Fibroblast of mammary gland (primary cell): ENCODE results near the gene CSMD2.

Experiments used
- DNase-seq: peaks from one replicate; pipeline ENCODE4 v3.0.0-alpha.2; 2010; ENCODE audit warnings: low read depth
- H3K4me3 ChIP-seq: 2 replicates; pipeline ENCODE4 v1.5.1; 2011; ENCODE audit warnings: low read depth, mild to moderate bottlenecking, low read length, moderate library complexity; ENCODE audit not compliant: control insufficient read depth
- TF ChIP-seq, protein P1 (sequence below): conservative IDR thresholded peaks from 2 replicates; pipeline ENCODE4 v1.5.1; 2011; ENCODE audit warnings: low read depth, low read length, inconsistent platforms; ENCODE audit not compliant: control insufficient read depth, insufficient read depth

The CSMD2 gene

DNA sequence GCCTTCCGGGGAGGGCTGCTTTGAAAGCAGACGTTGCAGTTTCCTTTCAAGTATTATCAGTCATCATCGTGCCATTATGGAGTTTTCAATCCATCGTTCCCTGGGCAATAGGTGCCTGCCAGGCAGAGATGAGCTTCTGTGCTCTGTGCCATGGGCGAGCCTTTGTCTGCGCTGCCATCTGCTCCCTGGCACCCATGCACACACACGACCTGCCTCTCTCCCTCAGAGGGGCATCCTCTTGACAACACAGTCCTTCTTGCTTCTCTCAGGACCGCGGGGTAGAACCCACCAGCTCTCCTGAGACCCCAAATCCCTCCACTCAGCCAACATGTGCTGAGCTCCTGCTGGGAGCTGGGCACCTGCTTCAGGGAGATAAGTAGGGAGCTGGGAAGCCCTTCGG lies 151.9 kb downstream of the CSMD2 start:
- TF ChIP-seq, protein P1, sequence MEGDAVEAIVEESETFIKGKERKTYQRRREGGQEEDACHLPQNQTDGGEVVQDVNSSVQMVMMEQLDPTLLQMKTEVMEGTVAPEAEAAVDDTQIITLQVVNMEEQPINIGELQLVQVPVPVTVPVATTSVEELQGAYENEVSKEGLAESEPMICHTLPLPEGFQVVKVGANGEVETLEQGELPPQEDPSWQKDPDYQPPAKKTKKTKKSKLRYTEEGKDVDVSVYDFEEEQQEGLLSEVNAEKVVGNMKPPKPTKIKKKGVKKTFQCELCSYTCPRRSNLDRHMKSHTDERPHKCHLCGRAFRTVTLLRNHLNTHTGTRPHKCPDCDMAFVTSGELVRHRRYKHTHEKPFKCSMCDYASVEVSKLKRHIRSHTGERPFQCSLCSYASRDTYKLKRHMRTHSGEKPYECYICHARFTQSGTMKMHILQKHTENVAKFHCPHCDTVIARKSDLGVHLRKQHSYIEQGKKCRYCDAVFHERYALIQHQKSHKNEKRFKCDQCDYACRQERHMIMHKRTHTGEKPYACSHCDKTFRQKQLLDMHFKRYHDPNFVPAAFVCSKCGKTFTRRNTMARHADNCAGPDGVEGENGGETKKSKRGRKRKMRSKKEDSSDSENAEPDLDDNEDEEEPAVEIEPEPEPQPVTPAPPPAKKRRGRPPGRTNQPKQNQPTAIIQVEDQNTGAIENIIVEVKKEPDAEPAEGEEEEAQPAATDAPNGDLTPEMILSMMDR: no peak
- no peak overlapping the region for H3K4me3 ChIP-seq
- DNase-seq: no peak

DNA sequence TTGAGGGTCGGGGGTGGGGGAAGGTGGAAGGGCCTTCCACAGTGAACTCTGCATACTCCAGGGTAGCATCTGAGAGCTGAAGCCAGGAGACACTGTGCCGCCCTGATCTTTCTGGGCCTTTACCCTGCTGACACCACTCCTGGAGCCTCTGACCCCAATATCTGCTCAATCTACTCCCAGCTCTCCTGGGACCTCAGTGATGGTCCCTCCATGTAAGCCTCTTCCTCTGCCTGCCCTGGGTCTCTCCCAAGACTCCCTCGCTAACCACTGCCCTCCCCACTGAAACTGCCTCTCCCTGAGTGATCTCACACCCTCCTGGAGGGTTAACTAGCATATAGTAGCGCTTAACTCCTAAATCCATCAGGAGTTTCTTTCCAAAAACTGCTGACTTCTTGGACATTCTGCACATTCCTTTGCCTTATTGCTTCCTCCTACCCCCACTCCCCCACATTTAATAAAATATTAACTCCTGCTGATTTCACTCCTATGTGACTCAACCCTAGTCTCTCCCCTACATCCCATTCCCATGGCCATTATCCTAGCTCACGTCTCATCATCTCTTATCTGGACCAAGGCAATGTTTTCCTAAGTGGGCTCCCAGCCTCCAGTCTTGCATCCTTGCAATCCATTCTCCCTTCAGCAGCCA lies 155.6 kb downstream of the CSMD2 start:
- TF ChIP-seq, protein P1: no peak
- no peak for DNase-seq
- no peak overlapping the region for H3K4me3 ChIP-seq

DNA sequence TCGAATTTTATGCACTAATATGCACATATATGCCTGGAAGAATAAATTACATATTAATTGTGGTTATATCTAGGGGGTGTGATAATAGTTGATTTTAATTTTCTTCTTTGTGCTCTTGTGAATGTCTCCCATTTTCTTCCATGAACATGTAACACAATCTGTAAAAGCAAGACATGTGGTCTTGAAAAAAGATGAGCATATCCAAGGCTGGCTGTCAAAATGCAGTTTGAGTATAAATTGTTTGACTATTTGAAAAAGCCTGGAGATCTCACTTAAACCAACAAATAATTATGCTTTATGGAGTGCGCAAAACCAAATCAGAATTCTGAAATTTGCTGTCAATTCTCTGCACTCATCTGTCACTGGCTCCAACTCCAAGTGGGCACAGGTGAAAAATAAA lies 157.3 kb downstream of the CSMD2 start:
- TF ChIP-seq, protein P1: no peak
- no peak overlapping the region for H3K4me3 ChIP-seq
- no peak for DNase-seq

DNA sequence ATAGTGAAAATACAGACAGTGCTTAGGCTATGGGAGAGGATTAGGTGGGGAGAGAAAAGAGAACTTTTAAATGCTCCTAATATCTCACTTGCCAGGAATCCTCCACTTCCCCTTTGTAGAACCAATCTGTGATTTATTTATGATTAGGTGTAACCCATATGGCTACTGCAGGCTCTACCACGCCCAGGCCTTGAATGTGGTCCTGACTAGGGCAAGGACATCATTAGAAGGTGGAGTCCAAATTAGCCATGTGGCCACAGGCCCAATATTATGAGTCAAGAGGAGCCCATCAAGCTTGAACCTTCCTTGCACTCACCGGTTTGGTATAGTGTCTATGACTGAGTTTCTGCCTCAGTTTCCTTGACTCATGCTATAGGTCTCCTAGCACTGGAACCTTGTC lies 159.7 kb downstream of the CSMD2 start:
- TF ChIP-seq, protein P1: no peak
- no peak overlapping the region for H3K4me3 ChIP-seq
- no peak for DNase-seq

DNA sequence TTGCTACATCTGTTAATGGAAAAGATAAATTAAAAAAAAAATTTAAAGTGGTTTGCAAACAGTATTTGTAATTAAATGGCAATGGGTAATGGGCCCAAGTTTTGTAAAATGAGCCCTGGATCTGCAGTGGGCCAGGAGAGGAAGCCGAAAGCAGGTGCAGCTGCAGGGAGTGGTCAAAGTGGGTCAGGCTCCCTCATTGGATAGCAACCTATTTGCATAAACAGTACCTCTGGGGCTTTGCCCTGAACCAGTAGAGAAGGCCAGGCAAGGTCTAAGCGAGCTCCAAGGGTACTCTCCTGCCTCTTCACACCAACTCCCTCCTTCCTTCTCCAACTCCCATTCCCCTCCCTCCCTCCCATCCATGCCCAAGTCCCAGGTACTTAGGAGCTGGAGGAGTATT lies 162.2 kb downstream of the CSMD2 start:
- no peak for DNase-seq
- no peak overlapping the region for H3K4me3 ChIP-seq
- TF ChIP-seq, protein P1: no peak

DNA sequence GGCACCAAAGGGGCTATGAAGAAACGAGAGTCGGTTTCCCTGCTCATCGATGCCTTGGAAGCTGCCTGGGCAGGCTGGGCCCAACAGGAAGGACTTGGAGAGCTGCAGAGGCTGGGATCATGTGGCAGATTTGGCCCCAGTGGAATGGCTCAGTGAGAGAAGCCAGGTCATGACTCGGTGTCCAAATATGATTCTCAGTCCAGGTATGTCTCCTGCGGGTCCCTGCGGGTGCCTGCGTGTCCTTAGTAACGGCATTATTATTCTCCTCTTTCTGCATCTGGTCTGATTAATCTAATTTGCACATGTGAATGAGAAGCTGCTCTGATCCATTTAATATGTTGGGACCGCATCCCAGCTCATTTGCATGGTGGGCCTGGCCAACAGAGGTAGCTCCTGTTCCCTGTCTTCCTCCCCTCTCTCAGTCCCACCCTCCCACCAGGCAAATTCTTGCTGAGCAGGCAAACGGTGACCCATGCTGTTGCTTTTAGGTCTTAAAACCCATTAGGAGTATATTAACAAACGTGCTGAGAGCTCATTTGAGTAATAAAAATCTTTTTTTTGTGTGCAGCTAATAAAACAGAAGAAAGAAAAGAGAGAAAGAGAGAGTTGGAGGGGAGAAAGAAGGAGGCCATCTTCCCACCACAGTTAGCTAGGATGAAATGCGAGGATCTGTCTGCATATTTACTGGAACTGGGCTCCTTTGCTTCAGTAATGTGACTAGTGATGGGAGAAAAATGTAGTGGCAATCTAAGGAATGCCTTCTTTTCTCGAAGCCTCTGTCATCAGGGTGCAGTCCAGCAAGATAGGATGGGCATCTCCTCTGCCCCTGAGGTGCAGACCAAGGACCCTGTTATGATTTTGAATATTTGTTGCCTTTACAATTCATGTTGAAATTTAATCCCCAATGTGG lies 167.6 kb downstream of the CSMD2 start:
- TF ChIP-seq, protein P1: no peak
- no peak for DNase-seq
- H3K4me3 ChIP-seq: no peak overlapping the region
